H1 (cell line): ENCODE data around the gene COPA. TPM values are rescaled to one million over a fixed set of nuclear protein-coding genes. Genes with fewer than 3 reads are reported as not detected.

Experiments used
- CHD2 ChIP-seq: IDR thresholded peaks from 2 replicates; pipeline ENCODE4 v1.6.1; 2012; ENCODE audit warnings: low read length, improper control_type of control experiment
- POLR2AphosphoS5 ChIP-seq: IDR thresholded peaks from 2 replicates; pipeline ENCODE4 v1.6.1; 2011; ENCODE audit warnings: low read depth, low read length
- polyA plus RNA-seq, 7 experiments: library from polyadenylated mRNA; depleted of rRNA in 3 of 7; stranded (reverse) in 5 of 7; unstranded in 2 of 7; fragments of >200 nt in 5 of 7; fragments of 200-250 nt in 2 of 7; gene quantifications; 1 replicate in 5 of 7; 2 replicates in 1 of 7; 4 replicates in 1 of 7; pipeline versions ENCODE4 v1.2.1 to v1.2.3, GENCODE V29; 2011 to 2013; ENCODE audit warnings: missing spikeins in 2 of 7, mixed read lengths in 2 of 7
- total RNA-seq: library from RNA; stranded (reverse); fragmentation: NEBNext Ultra II Directional; extraction: Animal tissue kit (Norgen Biotek cat#: 25700); gene quantifications from 2 replicates; pipeline ENCODE4 v1.2.1, GENCODE V29; 2021

COPA gene
- total and polyA plus RNA-seq, 2 of the 8 experiments (the other 6 are each of a cell fraction or from before 2014, with no cell fraction given), result 78.2 to 115 TPM

DNA sequence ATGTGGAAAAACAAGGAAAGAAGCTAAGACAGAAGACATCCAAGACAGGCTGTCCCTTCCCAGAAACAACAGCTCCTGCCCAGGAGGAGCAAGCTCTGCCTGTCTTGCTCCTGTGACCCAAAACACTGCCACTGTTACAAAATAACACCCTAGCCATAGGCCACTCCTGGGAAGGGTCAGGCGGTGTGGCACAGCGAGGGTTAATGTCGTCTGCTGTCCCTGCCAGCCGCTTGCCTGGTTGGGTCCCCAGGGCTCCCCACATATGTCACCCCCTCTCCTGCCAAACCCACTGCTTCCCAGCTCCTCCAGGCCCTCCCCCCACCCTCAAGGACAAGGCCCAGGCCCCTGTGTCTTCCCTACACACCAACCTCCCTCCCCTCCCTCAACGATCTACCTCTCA, 20.0 kb upstream of the COPA start (continued):
- TF ChIP-seq POLR2AphosphoS5 (no peak), CHD2 (no peak)
